Measurements from ENCODE around the gene ZBTB5. TPM values are rescaled to one million over a fixed set of nuclear protein-coding genes. Genes with fewer than 3 reads are reported as not detected.

ZBTB5 gene
- total and polyA plus RNA-seq, 2 of the 8 experiments (the other 6 are each of a cell fraction or from before 2014, with no cell fraction given): 13.3 to 14.5 TPM

DNA sequence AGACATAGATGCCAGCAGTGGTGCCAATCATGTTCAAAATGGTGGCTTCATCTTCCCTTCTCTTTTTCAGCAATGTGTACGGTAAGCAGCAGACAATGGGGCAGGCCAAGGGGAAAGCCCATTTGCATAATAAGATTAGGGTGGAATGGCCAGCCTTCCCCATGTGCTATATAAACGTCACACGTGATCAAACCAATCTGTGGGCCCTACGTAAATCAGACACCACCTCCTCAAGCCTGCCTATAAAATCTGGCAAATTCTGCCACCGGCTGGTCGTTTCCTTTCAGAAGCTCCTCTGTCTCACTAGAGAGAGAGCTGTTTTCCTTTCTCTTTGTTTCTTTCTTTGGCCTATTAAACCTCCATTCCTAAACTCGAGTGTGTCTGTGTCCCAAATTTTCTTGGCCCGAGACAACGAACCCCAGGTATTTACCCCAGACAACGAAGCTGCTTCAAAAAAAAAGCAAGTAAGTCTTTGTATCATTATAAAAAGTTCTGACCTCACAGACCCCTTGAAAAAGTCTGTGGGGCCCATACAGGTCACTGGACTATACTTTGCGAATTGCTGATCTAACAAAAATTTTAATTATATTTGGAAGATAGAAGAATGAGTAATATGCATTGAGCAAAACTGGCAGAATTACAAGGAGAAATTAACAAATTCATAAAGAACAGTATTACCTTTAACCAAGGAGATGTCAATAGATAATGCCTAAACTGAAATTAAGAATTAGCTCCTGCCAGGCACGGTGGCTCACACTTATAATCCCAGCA lies 15.2 kb downstream of the ZBTB5 start:
- no peak for DNase-seq (ENCODE audit: low read depth in 1 of 2, low spot score in 2 of 2)
- no peak overlapping the region for H3K23ac ChIP-seq (ENCODE audit: insufficient read length)
- H2BK20ac ChIP-seq (ENCODE audit: low read length): no peak overlapping the region
- H4K5ac ChIP-seq (ENCODE audit: insufficient read length, low read depth, low read length): no peak overlapping the region
- no peaks in the 10 kb centered on the region for H3K27me3 ChIP-seq (replicated peaks in 1 of 4; ENCODE audit: control insufficient read depth in 3 of 4, extremely low read depth in 1 of 4, insufficient read depth in 3 of 4, low read length in 3 of 4)
- no peak overlapping the region for H3K4ac ChIP-seq (replicated peaks; ENCODE audit: insufficient read length, low read depth, low read length)
- H4K20me1 ChIP-seq (replicated peaks in 1 of 2; ENCODE audit: control insufficient read depth in 1 of 2, insufficient read depth in 2 of 2, low read length in 2 of 2): peaks cover 13 to 19% of the 10 kb centered on the region in 2 experiments
- no peak overlapping the region for H2BK120ac ChIP-seq (replicated peaks; ENCODE audit: low read depth, low read length)
- no peak overlapping the region for H3K27ac ChIP-seq (ENCODE audit: low read depth, low read length)
- no peaks in the 10 kb centered on the region for H3K23me2 ChIP-seq (ENCODE audit: low read depth, low read length)
- ChIA-PET POLR2A (ENCODE audit: partially characterized antibody) (interaction anchor here (0.5 to 3.7 kb wide), 8 partner anchors 9 to 31 kb away, joined by 3 to 18 read pairs (median 5); no protein-coding TSS in a partner anchor), CTCF (ENCODE audit: partially characterized antibody) (interaction anchor here (1.0 to 1.6 kb wide), 4 partner anchors 9 to 41 kb away, joined by 3 to 4 read pairs (median 4); no protein-coding TSS in a partner anchor)
- peaks cover 10% of the 10 kb centered on the region for H3K79me1 ChIP-seq (ENCODE audit: low read depth, low read length)
- no peaks in the 10 kb centered on the region; a peak in 1 of 8 replicates for H3K36me3 ChIP-seq (ENCODE audit: control insufficient read depth in 2 of 4, insufficient read depth in 4 of 4, low read length in 3 of 4)
- H3K4me1 ChIP-seq (replicated peaks in 1 of 4; ENCODE audit: control insufficient read depth in 3 of 4, insufficient read depth in 4 of 4, low read length in 3 of 4): peaks cover 0 to 3% (median 1%) of the 10 kb centered on the region in 4 experiments; a peak in 2 of 7 replicates
- no peaks in the 10 kb centered on the region for H3K9me3 ChIP-seq (ENCODE audit: insufficient read depth in 2 of 2, low read depth in 1 of 2, low read length in 1 of 2)
- WGBS, 2 experiments (ENCODE audit: extremely low coverage in 1 of 2, insufficient coverage in 1 of 2, insufficient read length in 1 of 2, insufficient replicate concordance in 2 of 2, low coverage in 1 of 2, low lambda C conversion rate in 2 of 2, missing lambda C conversion rate in 1 of 2): 86% methylated on average over 12 of the region's 12 CpGs; no CpG with 5 or more reads in 1 of the 2 experiments
- no peak for TF ChIP-seq HDAC6 (IDR thresholded peaks at IDR 0.05; ENCODE audit: low read depth, low read length)
- no peak for TF ChIP-seq YY1 (IDR thresholded peaks at IDR 0.05; ENCODE audit: low read depth, low read length)
- TF ChIP-seq SIN3A (conservative IDR thresholded peaks at IDR 0.05 in 1 of 2, IDR thresholded peaks at IDR 0.05 in 1 of 2; ENCODE audit: low read depth in 1 of 2, low read length in 2 of 2): no peak
- no peak for TF ChIP-seq NRF1 (IDR thresholded peaks at IDR 0.05; ENCODE audit: low read depth, low read length)
- no peak for TF ChIP-seq RAD21 (IDR thresholded peaks at IDR 0.05 in 1 of 2, conservative IDR thresholded peaks at IDR 0.05 in 1 of 2; ENCODE audit: low read depth in 2 of 2, low read length in 2 of 2)
- TF ChIP-seq POLR2AphosphoS5 (IDR thresholded peaks at IDR 0.05; ENCODE audit: low read depth, low read length): no peak
- no peak for TF ChIP-seq SUZ12 (IDR thresholded peaks at IDR 0.05; ENCODE audit: low read length)
- TF ChIP-seq CTBP2 (IDR thresholded peaks at IDR 0.05; ENCODE audit: borderline replicate concordance, insufficient read depth, insufficient read length, low read length): no peak
- no peak for TF ChIP-seq BACH1 (IDR thresholded peaks at IDR 0.05; ENCODE audit: low read length)
- H3K4me2 ChIP-seq (ENCODE audit: insufficient read depth in 1 of 2, low read depth in 2 of 2, low read length in 2 of 2): no peak overlapping the region
- no peak overlapping the region for H2BK5ac ChIP-seq (ENCODE audit: low read depth, low read length)
- H4K91ac ChIP-seq (replicated peaks; ENCODE audit: insufficient read length, low read length): no peak overlapping the region
- no peak overlapping the region for H2BK15ac ChIP-seq (ENCODE audit: low read length)
- no peak overlapping the region for H4K8ac ChIP-seq (ENCODE audit: extremely low read depth, insufficient read depth, low read length)
- FAIRE-seq: no peak
- no peak overlapping the region for H2AK5ac ChIP-seq (ENCODE audit: low read depth, low read length)
- no peak overlapping the region for H3K9ac ChIP-seq (replicated peaks in 1 of 4; ENCODE audit: extremely low read depth in 1 of 4, low read depth in 3 of 4, low read length in 3 of 4)
- no peak overlapping the region for H2BK12ac ChIP-seq (ENCODE audit: low read depth, low read length)
- no peak overlapping the region for H3K14ac ChIP-seq (ENCODE audit: insufficient read length)
- H3K56ac ChIP-seq (replicated peaks; ENCODE audit: insufficient read length, low read depth, low read length): no peak overlapping the region
- no peak overlapping the region for H2AFZ ChIP-seq (ENCODE audit: low read length)
- H3K79me2 ChIP-seq (ENCODE audit: control insufficient read depth in 1 of 2, insufficient read depth in 2 of 2, low read length in 2 of 2): peaks cover 0 to 92% of the 10 kb centered on the region in 2 experiments; a peak in 3 of 4 replicates
- H3K4me3 ChIP-seq (ENCODE audit: extremely low read depth in 1 of 4, insufficient read depth in 2 of 4, low read depth in 3 of 4, low read length in 4 of 4): no peak overlapping the region
- H3K18ac ChIP-seq (ENCODE audit: extremely low read depth, low read length): no peak overlapping the region

Data from H1 (cell line).